ENCODE data around the gene CELA2B. TPM values are rescaled to one million over a fixed set of nuclear protein-coding genes. Genes with fewer than 3 reads are reported as not detected.
"Not testable (repeated sequence)": the region's sequence is repeated elsewhere in the genome, so short reads cannot be mapped to it uniquely, and the experiment has no call there.

The CELA2B gene
- polyA plus RNA-seq, 4 donors, result 0.28 to 1.4 (median 0.41) TPM; not detected in 1

- no peak for DNase-seq (ENCODE audit: low read depth in 4 of 4, low spot score in 2 of 4)
Measured at GRCh38 chr1:15492596-15492995, 16.7 kb downstream of the CELA2B start.

- no peak for DNase-seq (ENCODE audit: low read depth in 4 of 4, low spot score in 2 of 4)
Measured at GRCh38 chr1:15493869-15494390, 18.0 kb downstream of the CELA2B start.

- no peak for DNase-seq (ENCODE audit: low read depth in 4 of 4, low spot score in 2 of 4)
Measured at GRCh38 chr1:15500184-15501178, 24.6 kb downstream of the CELA2B start.

- peak in 1 of 4 donors; percentile 33 for DNase-seq (ENCODE audit: low read depth in 4 of 4, low spot score in 2 of 4)
Measured at GRCh38 chr1:15501208-15502032, 25.5 kb downstream of the CELA2B start.

- no peak for DNase-seq (ENCODE audit: low read depth in 4 of 4, low spot score in 2 of 4)
Measured at GRCh38 chr1:15504436-15504835, 28.5 kb downstream of the CELA2B start.

- DNase-seq (ENCODE audit: low read depth in 4 of 4, low spot score in 2 of 4), result no peak
Measured at GRCh38 chr1:15506831-15507230, 30.9 kb downstream of the CELA2B start.

GRCh38 chr1:15507278-15507677 lies 31.4 kb downstream of the CELA2B start:
- no peak for DNase-seq (ENCODE audit: low read depth in 4 of 4, low spot score in 2 of 4)

- no peak for DNase-seq (ENCODE audit: low read depth in 4 of 4, low spot score in 2 of 4)
Measured at GRCh38 chr1:15508700-15509487, 33.0 kb downstream of the CELA2B start.

GRCh38 chr1:15509586-15509985 lies 33.7 kb downstream of the CELA2B start:
- no peak for DNase-seq (ENCODE audit: low read depth in 4 of 4, low spot score in 2 of 4)

- no peak for DNase-seq (ENCODE audit: low read depth in 4 of 4, low spot score in 2 of 4)
Measured at GRCh38 chr1:15510611-15511405, 34.9 kb downstream of the CELA2B start.

GRCh38 chr1:15513192-15513591 lies 37.3 kb downstream of the CELA2B start:
- DNase-seq (ENCODE audit: low read depth in 4 of 4, low spot score in 2 of 4), result no peak

- DNase-seq (ENCODE audit: low read depth in 4 of 4, low spot score in 2 of 4), result no peak
Measured at GRCh38 chr1:15513919-15514318, 38.0 kb downstream of the CELA2B start.

- DNase-seq (ENCODE audit: low read depth in 4 of 4, low spot score in 2 of 4), result not testable (repeated sequence)
Measured at GRCh38 chr1:15514557-15514956, 38.7 kb downstream of the CELA2B start.

GRCh38 chr1:15515022-15515663 lies 39.2 kb downstream of the CELA2B start:
- no peak for DNase-seq (ENCODE audit: low read depth in 4 of 4, low spot score in 2 of 4)

GRCh38 chr1:15519625-15520024 lies 43.7 kb downstream of the CELA2B start:
- DNase-seq (ENCODE audit: low read depth in 4 of 4, low spot score in 2 of 4), result no peak

- peak in 1 of 4 donors; percentile 38 for DNase-seq (ENCODE audit: low read depth in 4 of 4, low spot score in 2 of 4)
Measured at GRCh38 chr1:15521206-15521906, 45.5 kb downstream of the CELA2B start.

- DNase-seq (ENCODE audit: low read depth in 4 of 4, low spot score in 2 of 4), result no peak
Measured at GRCh38 chr1:15522551-15522950, 46.6 kb downstream of the CELA2B start.

Data from left renal cortex interstitium (tissue), 4 donors.